ENCODE measurements around the gene CD4.

Gene CD4

GRCh38 chr12:6768437-6768914, 20.9 kb upstream of the CD4 start:
- Histone ChIP-seq H3K4me3 (ENCODE audit: low read depth, low read length) (peak overlapping the region; percentile 84), H3K9me3 (no peaks in the 10 kb centered on the region), H3K4me1 (peaks cover 40% of the 10 kb centered on the region), H3K36me3 (peaks cover 26% of the 10 kb centered on the region), H3K27me3 (no peaks in the 10 kb centered on the region)
- no peak for DNase-seq
- TF ChIP-seq CTCF (IDR thresholded peaks at IDR 0.05; ENCODE audit: low read depth, low read length), result no peak

GRCh38 chr12:6768990-6769389, 20.3 kb upstream of the CD4 start:
- no peak for TF ChIP-seq CTCF (IDR thresholded peaks at IDR 0.05; ENCODE audit: low read depth, low read length)
- Histone ChIP-seq H3K36me3 (peaks cover 26% of the 10 kb centered on the region), H3K4me3 (ENCODE audit: low read depth, low read length) (peak overlapping the region; percentile 84), H3K9me3 (no peaks in the 10 kb centered on the region), H3K27me3 (no peaks in the 10 kb centered on the region), H3K4me1 (peaks cover 38% of the 10 kb centered on the region)
- peak; percentile 84 for DNase-seq

GRCh38 chr12:6769666-6770065, 19.7 kb upstream of the CD4 start:
- H3K9me3 ChIP-seq, result no peaks in the 10 kb centered on the region
- no peaks in the 10 kb centered on the region for H3K27me3 ChIP-seq
- H3K4me1 ChIP-seq, result peaks cover 37% of the 10 kb centered on the region
- TF ChIP-seq CTCF (IDR thresholded peaks at IDR 0.05; ENCODE audit: low read depth, low read length), result no peak
- H3K36me3 ChIP-seq, result peaks cover 26% of the 10 kb centered on the region
- peak overlapping the region; percentile 84; the same call in 1 of the 2 replicates for H3K4me3 ChIP-seq (ENCODE audit: low read depth, low read length)
- no peak for DNase-seq

GRCh38 chr12:6770094-6770493, 19.2 kb upstream of the CD4 start:
- TF ChIP-seq CTCF (IDR thresholded peaks at IDR 0.05; ENCODE audit: low read depth, low read length), result no peak
- H3K36me3 ChIP-seq, result peaks cover 26% of the 10 kb centered on the region

GRCh38 chr12:6770600-6770999, 18.7 kb upstream of the CD4 start:
- peaks cover 26% of the 10 kb centered on the region for H3K36me3 ChIP-seq
- H3K4me3 ChIP-seq (ENCODE audit: low read depth, low read length), result no peak overlapping the region; the same call in 1 of the 2 replicates
- H3K9me3 ChIP-seq, result no peaks in the 10 kb centered on the region
- no peak for DNase-seq
- no peaks in the 10 kb centered on the region for H3K27me3 ChIP-seq
- no peak for TF ChIP-seq CTCF (IDR thresholded peaks at IDR 0.05; ENCODE audit: low read depth, low read length)
- H3K4me1 ChIP-seq, result peaks cover 27% of the 10 kb centered on the region

More at GRCh38 chr12:6770094-6770493, 19.2 kb upstream of the CD4 start:
- H3K27me3 ChIP-seq, result no peaks in the 10 kb centered on the region
- peaks cover 32% of the 10 kb centered on the region for H3K4me1 ChIP-seq
- no peaks in the 10 kb centered on the region for H3K9me3 ChIP-seq
- no peak for DNase-seq
- H3K4me3 ChIP-seq (ENCODE audit: low read depth, low read length), result no peak overlapping the region; the same call in 1 of the 2 replicates

- Histone ChIP-seq H3K9me3 (no peaks in the 10 kb centered on the region), H3K36me3 (peaks cover 26% of the 10 kb centered on the region), H3K27me3 (no peaks in the 10 kb centered on the region), H3K4me1 (peaks cover 25% of the 10 kb centered on the region), H3K4me3 (ENCODE audit: low read depth, low read length) (no peak overlapping the region)
- TF ChIP-seq CTCF (IDR thresholded peaks at IDR 0.05; ENCODE audit: low read depth, low read length), result no peak
- no peak for DNase-seq
Observed at GRCh38 chr12:6771091-6771495, 18.2 kb upstream of the CD4 start.
